ENCODE results near the gene SFT2D2. TPM values are rescaled to one million over a fixed set of nuclear protein-coding genes. Genes with fewer than 3 reads are reported as not detected.

The SFT2D2 gene
- total RNA-seq, 2 donors from 2014 or later, result 32.5 to 34.3 TPM

DNA sequence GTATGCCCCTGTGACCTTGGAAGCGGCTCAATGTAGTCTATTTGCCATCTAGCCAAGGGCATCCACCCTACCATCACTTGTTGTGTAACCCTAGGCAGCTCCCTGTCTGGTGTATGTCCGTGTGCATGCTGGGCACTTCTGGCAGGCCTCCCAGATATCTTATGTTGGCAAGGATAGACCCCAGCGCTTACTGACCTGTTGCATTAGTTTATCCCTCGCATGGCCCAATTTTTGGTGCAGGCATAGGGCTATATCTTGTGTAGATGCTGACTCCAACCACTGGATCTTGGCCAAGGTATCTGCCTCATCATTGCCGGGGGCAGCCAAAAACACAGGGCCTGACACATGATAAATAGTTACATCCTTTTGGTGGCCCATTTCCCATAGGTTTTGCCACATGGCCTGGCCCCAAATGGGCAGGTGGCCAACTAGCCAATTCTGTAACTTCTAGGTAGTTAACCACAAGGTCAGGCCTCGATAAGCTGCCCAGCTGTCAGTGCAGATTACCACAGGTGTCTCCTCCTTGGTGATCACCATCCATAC is 40.9 kb downstream of the SFT2D2 start:
- H3K4me1 ChIP-seq (ENCODE audit: control insufficient read depth, insufficient read depth, low read length), result no peaks in the 10 kb centered on the region
- H3K9ac ChIP-seq (ENCODE audit: extremely low read depth, low read length, poor library complexity, severe bottlenecking), result no peak overlapping the region
- H3K36me3 Mint-ChIP-seq (ENCODE audit: low read depth), result peaks cover 26% of the 10 kb centered on the region
- no peak overlapping the region for H3K27ac ChIP-seq (ENCODE audit: low read depth, low read length)
- no peaks in the 10 kb centered on the region for H3K9me3 Mint-ChIP-seq
- peaks cover 6% of the 10 kb centered on the region for H3K9me3 ChIP-seq (ENCODE audit: control insufficient read depth, low read length)
- no peaks in the 10 kb centered on the region for H3K27me3 Mint-ChIP-seq (ENCODE audit: insufficient read depth)
- WGBS, 2 experiments (ENCODE audit: insufficient coverage in 1 of 2, insufficient read length in 1 of 2), result 94 to 98% methylated on average over 6 of the region's 6 CpGs
- DNase-seq, result no peak
- no peak for TF ChIP-seq CTCF (conservative IDR thresholded peaks at IDR 0.05)
- no peaks in the 10 kb centered on the region for H3K4me1 Mint-ChIP-seq
- no peak overlapping the region for H3K27ac Mint-ChIP-seq
- no peak overlapping the region for H3K4me3 ChIP-seq (ENCODE audit: low read length)
- peaks cover 5% of the 10 kb centered on the region for H3K36me3 ChIP-seq (ENCODE audit: control insufficient read depth, insufficient read depth, low read length)
- no peaks in the 10 kb centered on the region for H3K27me3 ChIP-seq (ENCODE audit: control insufficient read depth, insufficient read depth, low read length, poor library complexity, severe bottlenecking)
- H3K4me3 Mint-ChIP-seq, result no peak overlapping the region

DNA sequence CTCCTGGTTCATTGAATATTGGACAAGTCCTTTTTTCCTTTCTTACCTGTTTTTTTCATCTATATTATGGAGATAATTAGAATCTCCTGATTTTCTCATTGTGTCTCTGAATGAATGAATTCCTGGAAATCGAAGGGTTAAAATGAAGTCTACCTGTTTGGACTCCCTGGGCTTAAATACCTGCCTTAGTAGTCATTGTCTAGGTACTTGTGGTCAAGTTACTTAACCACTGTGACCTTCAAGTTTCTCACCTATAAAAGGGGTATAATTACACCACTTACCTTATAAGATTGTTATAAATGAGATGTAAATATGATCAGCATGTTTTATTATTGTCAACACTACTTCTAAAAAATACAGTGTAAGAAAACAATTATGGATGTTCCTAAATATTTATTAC is 45.8 kb downstream of the SFT2D2 start:
- no peak overlapping the region for H3K27ac Mint-ChIP-seq

DNA sequence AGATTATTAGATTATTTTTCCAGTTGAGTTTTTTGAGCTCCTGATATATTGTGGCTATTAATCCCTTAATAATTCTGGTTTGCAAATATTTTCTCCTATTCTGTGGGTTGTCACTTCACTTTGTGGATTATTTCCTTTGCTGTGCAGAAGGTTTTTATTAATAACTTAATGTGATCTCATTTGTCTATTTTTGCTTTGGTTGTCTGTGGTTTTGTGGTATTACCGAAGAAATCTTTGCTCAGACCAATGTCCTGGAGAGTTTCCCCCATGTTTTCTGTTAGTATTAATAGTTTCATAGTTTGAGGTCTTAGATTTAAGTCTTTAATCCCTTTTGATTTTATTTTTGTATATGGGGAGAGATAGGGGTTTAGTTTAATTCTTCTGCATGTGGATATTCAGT is 47.8 kb downstream of the SFT2D2 start:
- Mint-ChIP-seq H3K27me3 (ENCODE audit: insufficient read depth) (no peaks in the 10 kb centered on the region), H3K36me3 (ENCODE audit: low read depth) (no peaks in the 10 kb centered on the region)

More for the DNA sequence above, 45.8 kb downstream of the SFT2D2 start:
- Mint-ChIP-seq H3K4me3 (no peak overlapping the region), H3K9me3 (no peaks in the 10 kb centered on the region), H3K36me3 (ENCODE audit: low read depth) (no peaks in the 10 kb centered on the region), H3K4me1 (no peaks in the 10 kb centered on the region), H3K27me3 (ENCODE audit: insufficient read depth) (no peaks in the 10 kb centered on the region)
- 95% methylated on average over 1 of the region's 1 CpG; no CpG with 5 or more reads in 1 of the 2 experiments for WGBS, 2 experiments (ENCODE audit: insufficient coverage in 1 of 2, insufficient read length in 1 of 2)
- H3K9me3 ChIP-seq (ENCODE audit: control insufficient read depth, low read length), result no peaks in the 10 kb centered on the region
- no peaks in the 10 kb centered on the region for H3K27me3 ChIP-seq (ENCODE audit: control insufficient read depth, insufficient read depth, low read length, poor library complexity, severe bottlenecking)
- H3K4me3 ChIP-seq (ENCODE audit: low read length), result no peak overlapping the region
- TF ChIP-seq CTCF (conservative IDR thresholded peaks at IDR 0.05), result no peak
- H3K27ac ChIP-seq (ENCODE audit: low read depth, low read length), result no peak overlapping the region
- H3K9ac ChIP-seq (ENCODE audit: extremely low read depth, low read length, poor library complexity, severe bottlenecking), result no peak overlapping the region
- DNase-seq, result no peak
- H3K36me3 ChIP-seq (ENCODE audit: control insufficient read depth, insufficient read depth, low read length), result no peaks in the 10 kb centered on the region
- H3K4me1 ChIP-seq (ENCODE audit: control insufficient read depth, insufficient read depth, low read length), result no peaks in the 10 kb centered on the region

More for the DNA sequence above, 47.8 kb downstream of the SFT2D2 start:
- no peaks in the 10 kb centered on the region for H3K36me3 ChIP-seq (ENCODE audit: control insufficient read depth, insufficient read depth, low read length)
- H3K9me3 ChIP-seq (ENCODE audit: control insufficient read depth, low read length), result no peaks in the 10 kb centered on the region
- no peaks in the 10 kb centered on the region for H3K27me3 ChIP-seq (ENCODE audit: control insufficient read depth, insufficient read depth, low read length, poor library complexity, severe bottlenecking)
- H3K4me1 ChIP-seq (ENCODE audit: control insufficient read depth, insufficient read depth, low read length), result no peaks in the 10 kb centered on the region
- Mint-ChIP-seq H3K4me3 (no peak overlapping the region), H3K27ac (no peak overlapping the region), H3K9me3 (no peaks in the 10 kb centered on the region), H3K4me1 (no peaks in the 10 kb centered on the region)
- no peak overlapping the region for H3K4me3 ChIP-seq (ENCODE audit: low read length)
- 92% methylated on average over 1 of the region's 1 CpG; no CpG with 5 or more reads in 1 of the 2 experiments for WGBS, 2 experiments (ENCODE audit: insufficient coverage in 1 of 2, insufficient read length in 1 of 2)
- H3K27ac ChIP-seq (ENCODE audit: low read depth, low read length), result no peak overlapping the region
- no peak for TF ChIP-seq CTCF (conservative IDR thresholded peaks at IDR 0.05)
- no peak overlapping the region for H3K9ac ChIP-seq (ENCODE audit: extremely low read depth, low read length, poor library complexity, severe bottlenecking)
- no peak for DNase-seq
